Liver (tissue), 9 donors: Measurements from ENCODE around the gene RAPGEF6. TPM values are rescaled to one million over a fixed set of nuclear protein-coding genes. Genes with fewer than 3 reads are reported as not detected.
"Not testable (repeated sequence)": the region's sequence is repeated elsewhere in the genome, so short reads cannot be mapped to it uniquely, and the experiment has no call there.

ENCODE experiments used
- DNase-seq: peaks from one replicate; pipeline ENCODE4 v3.0.0-alpha.2; 2017; ENCODE audit warnings: low spot score
- H3K27ac ChIP-seq, 2 donors: one replicate each; pipeline ENCODE4 v1.7.0; 2013; ENCODE audit warnings: inconsistent platforms in 2 of 2, low read length in 2 of 2, control low read depth in 1 of 2, low read depth in 1 of 2, mild to moderate bottlenecking in 1 of 2
- H3K27me3 ChIP-seq, 4 donors: one replicate each; pipeline versions ENCODE4 v1.6.1 to v1.7.0; 2013; ENCODE audit warnings: low read length in 3 of 4, inconsistent platforms in 1 of 4, mild to moderate bottlenecking in 1 of 4, moderate library complexity in 1 of 4; ENCODE audit not compliant: control insufficient read depth in 4 of 4, insufficient read depth in 4 of 4
- H3K36me3 ChIP-seq, 4 donors: one replicate each; pipeline versions ENCODE4 v1.6.1 to v1.7.0; 2013; ENCODE audit warnings: low read length in 3 of 4, mild to moderate bottlenecking in 3 of 4, low read depth in 1 of 4, moderate library complexity in 1 of 4; ENCODE audit not compliant: control insufficient read depth in 4 of 4, insufficient read depth in 3 of 4
- H3K4me1 ChIP-seq, 4 donors: one replicate each; pipeline versions ENCODE4 v1.6.1 to v1.7.0; 2013; ENCODE audit warnings: low read length in 3 of 4, mild to moderate bottlenecking in 3 of 4, moderate library complexity in 1 of 4; ENCODE audit not compliant: control insufficient read depth in 4 of 4, insufficient read depth in 4 of 4
- H3K4me3 ChIP-seq, 3 donors: one replicate each; pipeline versions ENCODE4 v1.6.1 to v1.7.0; 2013; ENCODE audit warnings: low read length in 3 of 3, control low read depth in 1 of 3, low read depth in 1 of 3, mild to moderate bottlenecking in 1 of 3
- H3K9ac ChIP-seq, 2 donors: one replicate each; pipeline ENCODE4 v1.7.0; 2013; ENCODE audit warnings: low read length in 2 of 2, mild to moderate bottlenecking in 2 of 2, moderate library complexity in 2 of 2, control low read depth in 1 of 2, low read depth in 1 of 2
- H3K9me3 ChIP-seq, 4 donors: one replicate each; pipeline versions ENCODE4 v1.6.1 to v1.7.0; 2013; ENCODE audit warnings: low read length in 3 of 4; ENCODE audit not compliant: control insufficient read depth in 4 of 4
- FOXA1 ChIP-seq: IDR thresholded peaks from 2 replicates; pipeline ENCODE4 v1.6.1; 2016; ENCODE audit warnings: antibody characterized with exemption
- FOXA2 ChIP-seq: IDR thresholded peaks from 2 replicates; pipeline ENCODE4 v1.6.1; 2016; ENCODE audit warnings: antibody characterized with exemption
- HNF4G ChIP-seq: IDR thresholded peaks from 2 replicates; pipeline ENCODE4 v1.6.1; 2016; ENCODE audit warnings: antibody characterized with exemption
- RAD21 ChIP-seq, 2 donors: IDR thresholded peaks; 2 replicates each; pipeline ENCODE4 v1.6.1; 2016; ENCODE audit warnings: antibody characterized with exemption in 2 of 2, mild to moderate bottlenecking in 2 of 2
- RXRA ChIP-seq, 2 donors: IDR thresholded peaks; 2 replicates each; pipeline ENCODE4 v1.6.1; 2017 to 2018; ENCODE audit warnings: antibody characterized with exemption in 2 of 2, mild to moderate bottlenecking in 1 of 2
- SP1 ChIP-seq: IDR thresholded peaks from 2 replicates; pipeline ENCODE4 v1.6.1; 2018; ENCODE audit warnings: antibody characterized with exemption, mild to moderate bottlenecking
- TAF1 ChIP-seq: conservative IDR thresholded peaks from 2 replicates; pipeline ENCODE4 v1.6.1; 2016; ENCODE audit warnings: antibody characterized with exemption, mild to moderate bottlenecking
- WGBS: extraction: QIAGEN DNeasy Blood & Tissue Kit; methylation state at CpG from one replicate; pipeline ENCODE4 v1.1.7; 2013; 5-methylcytosine and 5-hydroxymethylcytosine counted together
- polyA plus RNA-seq, 2 donors: library from polyadenylated mRNA; stranded (reverse) in 1 of 2; unstranded in 1 of 2; fragments of 200-250 nt in 1 of 2; fragments of >200 nt in 1 of 2; fragmentation: Nextera tagmentation in 1 of 2; extraction: Ambion mirVana in 1 of 2; gene quantifications; one replicate each; pipeline versions ENCODE4 v1.2.1 to v1.2.3, GENCODE V29; 2013 to 2015
- total RNA-seq, 2 donors: library from RNA; depleted of rRNA; stranded (reverse); fragments of >200 nt; gene quantifications; one replicate each; pipeline ENCODE4 v1.2.3, GENCODE V29; 2014
- TF ChIP-seq, protein P1 (sequence below): IDR thresholded peaks from 2 replicates; pipeline ENCODE4 v1.6.1; 2016; ENCODE audit warnings: antibody characterized with exemption, mild to moderate bottlenecking
- TF ChIP-seq, protein P2 (sequence below): IDR thresholded peaks from 2 replicates; pipeline ENCODE4 v1.6.1; 2016; ENCODE audit warnings: antibody characterized with exemption
- TF ChIP-seq, protein P3 (sequence below): IDR thresholded peaks from 2 replicates; pipeline ENCODE4 v1.6.1; 2016; ENCODE audit warnings: antibody characterized with exemption
- TF ChIP-seq, protein P4 (sequence below): IDR thresholded peaks from 2 replicates; pipeline ENCODE4 v1.6.1; 2016; ENCODE audit warnings: antibody characterized with exemption
- donor health status: healthy.
- donor health status: healthy.
- donor health status: healthy.
- donor health status: healthy.
- donor health status: healthy.

RAPGEF6 gene
- total and polyA plus RNA-seq, 4 donors, result 1.7 to 16.1 (median 8.6) TPM

DNA sequence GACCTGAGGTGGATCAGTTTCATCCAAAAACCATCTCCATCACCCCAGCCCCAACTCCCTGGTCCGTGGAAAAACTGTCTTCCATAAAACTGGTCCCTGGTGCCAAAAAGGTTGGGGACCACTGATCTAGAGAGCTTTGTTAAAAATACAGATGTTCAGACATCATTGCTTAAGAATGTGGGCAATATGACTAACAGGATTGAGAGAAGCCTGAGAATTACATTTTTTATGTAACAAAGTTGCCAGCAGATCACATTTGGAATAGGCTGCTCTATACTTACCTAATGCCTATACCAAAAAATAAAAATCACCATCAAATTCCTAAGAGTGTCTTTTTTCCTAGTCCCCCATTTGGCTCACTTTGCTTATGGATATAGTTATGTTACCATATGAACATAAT lies 143.3 kb downstream of the RAPGEF6 start (continued):
- TF ChIP-seq, protein P1, sequence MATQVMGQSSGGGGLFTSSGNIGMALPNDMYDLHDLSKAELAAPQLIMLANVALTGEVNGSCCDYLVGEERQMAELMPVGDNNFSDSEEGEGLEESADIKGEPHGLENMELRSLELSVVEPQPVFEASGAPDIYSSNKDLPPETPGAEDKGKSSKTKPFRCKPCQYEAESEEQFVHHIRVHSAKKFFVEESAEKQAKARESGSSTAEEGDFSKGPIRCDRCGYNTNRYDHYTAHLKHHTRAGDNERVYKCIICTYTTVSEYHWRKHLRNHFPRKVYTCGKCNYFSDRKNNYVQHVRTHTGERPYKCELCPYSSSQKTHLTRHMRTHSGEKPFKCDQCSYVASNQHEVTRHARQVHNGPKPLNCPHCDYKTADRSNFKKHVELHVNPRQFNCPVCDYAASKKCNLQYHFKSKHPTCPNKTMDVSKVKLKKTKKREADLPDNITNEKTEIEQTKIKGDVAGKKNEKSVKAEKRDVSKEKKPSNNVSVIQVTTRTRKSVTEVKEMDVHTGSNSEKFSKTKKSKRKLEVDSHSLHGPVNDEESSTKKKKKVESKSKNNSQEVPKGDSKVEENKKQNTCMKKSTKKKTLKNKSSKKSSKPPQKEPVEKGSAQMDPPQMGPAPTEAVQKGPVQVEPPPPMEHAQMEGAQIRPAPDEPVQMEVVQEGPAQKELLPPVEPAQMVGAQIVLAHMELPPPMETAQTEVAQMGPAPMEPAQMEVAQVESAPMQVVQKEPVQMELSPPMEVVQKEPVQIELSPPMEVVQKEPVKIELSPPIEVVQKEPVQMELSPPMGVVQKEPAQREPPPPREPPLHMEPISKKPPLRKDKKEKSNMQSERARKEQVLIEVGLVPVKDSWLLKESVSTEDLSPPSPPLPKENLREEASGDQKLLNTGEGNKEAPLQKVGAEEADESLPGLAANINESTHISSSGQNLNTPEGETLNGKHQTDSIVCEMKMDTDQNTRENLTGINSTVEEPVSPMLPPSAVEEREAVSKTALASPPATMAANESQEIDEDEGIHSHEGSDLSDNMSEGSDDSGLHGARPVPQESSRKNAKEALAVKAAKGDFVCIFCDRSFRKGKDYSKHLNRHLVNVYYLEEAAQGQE, result no peak

DNA sequence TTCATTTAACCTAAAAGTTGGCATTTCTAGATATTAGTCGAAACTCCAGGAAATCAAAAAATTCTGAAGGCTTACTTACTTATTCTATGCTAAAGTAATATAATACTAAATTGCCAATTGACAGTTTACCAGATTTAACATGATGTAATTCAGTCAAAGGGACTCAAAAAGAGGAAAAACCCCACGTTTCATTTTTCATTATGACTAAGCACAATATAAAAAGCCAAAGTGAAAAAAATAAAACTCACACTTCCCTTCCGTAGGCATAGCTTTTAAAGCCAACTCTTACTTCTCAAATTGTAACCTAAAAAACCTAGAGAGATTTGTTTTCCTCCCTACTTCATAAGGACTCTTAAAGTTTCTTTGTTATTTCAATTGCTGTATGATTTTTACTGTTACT lies 146.6 kb downstream of the RAPGEF6 start:
- TF ChIP-seq, protein P1, result no peak
- TF ChIP-seq FOXA1 (no peak), SP1 (no peak)
- Histone ChIP-seq H3K36me3 (peaks cover 3 to 9% (median 4%) of the 10 kb centered on the region in 4 donors), H3K9me3 (peaks cover 0 to 3% (median 0%) of the 10 kb centered on the region in 4 donors), H3K9ac (no peak overlapping the region), H3K27me3 (no peaks in the 10 kb centered on the region), H3K27ac (no peak overlapping the region), H3K4me1 (no peaks in the 10 kb centered on the region), H3K4me3 (no peak overlapping the region)
- DNase-seq, result no peak
- 77% methylated on average over 3 of the region's 3 CpGs for WGBS

DNA sequence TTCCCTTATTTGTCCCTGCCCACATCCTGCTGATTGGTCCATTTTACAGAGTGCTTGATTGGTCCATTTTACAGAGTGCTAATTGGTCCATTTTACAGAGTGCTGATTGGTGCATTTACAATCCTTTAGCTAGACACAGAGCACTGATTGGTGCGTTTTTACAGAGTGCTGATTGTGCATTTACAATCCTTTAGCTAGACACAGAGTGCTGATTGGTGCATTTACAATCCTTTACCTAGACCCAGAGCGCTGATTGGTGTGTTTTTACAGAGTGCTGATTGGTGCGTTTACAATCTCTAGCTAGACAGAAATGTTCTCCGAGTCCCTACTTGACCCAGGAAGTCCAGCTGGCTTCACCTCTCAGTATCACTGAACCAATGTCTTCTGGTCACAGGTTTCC lies 147.7 kb downstream of the RAPGEF6 start:
- not testable (repeated sequence) for H3K27ac ChIP-seq, H3K9ac ChIP-seq, H3K9me3 ChIP-seq, H3K4me3 ChIP-seq, H3K27me3 ChIP-seq, DNase-seq, H3K36me3 ChIP-seq, H3K4me1 ChIP-seq
- 98% methylated on average over 4 of the region's 4 CpGs for WGBS

DNA sequence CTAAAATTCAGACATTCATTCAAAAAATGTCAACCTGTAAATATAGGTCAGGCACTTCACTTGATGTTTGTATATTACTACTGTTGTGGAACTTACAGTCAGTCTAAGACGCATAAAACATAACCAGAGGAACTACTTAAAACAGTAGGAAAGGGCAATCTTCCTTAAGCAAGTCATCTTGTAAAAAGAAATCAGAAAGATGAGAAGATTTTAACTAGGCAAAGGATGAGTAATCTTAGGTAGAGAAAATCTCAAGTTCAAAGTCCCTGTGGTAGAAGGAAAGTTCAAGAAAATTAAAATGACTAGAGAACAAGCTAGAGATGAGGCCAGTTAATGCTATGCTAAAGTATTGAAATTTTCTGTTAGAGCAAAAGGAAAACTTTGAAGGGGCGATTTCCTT lies 152.4 kb downstream of the RAPGEF6 start:
- peaks cover 3 to 12% (median 3%) of the 10 kb centered on the region in 4 donors for H3K36me3 ChIP-seq
- H3K9me3 ChIP-seq, result peaks cover 0 to 3% (median 0%) of the 10 kb centered on the region in 4 donors
- TF ChIP-seq RAD21 (IDR thresholded peaks at IDR 0.05) (no peak), RXRA (IDR thresholded peaks at IDR 0.05) (no peak), TAF1 (no peak), FOXA1 (no peak), FOXA2 (no peak), HNF4G (no peak)
- TF ChIP-seq, protein P2, sequence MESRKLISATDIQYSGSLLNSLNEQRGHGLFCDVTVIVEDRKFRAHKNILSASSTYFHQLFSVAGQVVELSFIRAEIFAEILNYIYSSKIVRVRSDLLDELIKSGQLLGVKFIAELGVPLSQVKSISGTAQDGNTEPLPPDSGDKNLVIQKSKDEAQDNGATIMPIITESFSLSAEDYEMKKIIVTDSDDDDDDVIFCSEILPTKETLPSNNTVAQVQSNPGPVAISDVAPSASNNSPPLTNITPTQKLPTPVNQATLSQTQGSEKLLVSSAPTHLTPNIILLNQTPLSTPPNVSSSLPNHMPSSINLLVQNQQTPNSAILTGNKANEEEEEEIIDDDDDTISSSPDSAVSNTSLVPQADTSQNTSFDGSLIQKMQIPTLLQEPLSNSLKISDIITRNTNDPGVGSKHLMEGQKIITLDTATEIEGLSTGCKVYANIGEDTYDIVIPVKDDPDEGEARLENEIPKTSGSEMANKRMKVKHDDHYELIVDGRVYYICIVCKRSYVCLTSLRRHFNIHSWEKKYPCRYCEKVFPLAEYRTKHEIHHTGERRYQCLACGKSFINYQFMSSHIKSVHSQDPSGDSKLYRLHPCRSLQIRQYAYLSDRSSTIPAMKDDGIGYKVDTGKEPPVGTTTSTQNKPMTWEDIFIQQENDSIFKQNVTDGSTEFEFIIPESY, result no peak
- TF ChIP-seq, protein P3, sequence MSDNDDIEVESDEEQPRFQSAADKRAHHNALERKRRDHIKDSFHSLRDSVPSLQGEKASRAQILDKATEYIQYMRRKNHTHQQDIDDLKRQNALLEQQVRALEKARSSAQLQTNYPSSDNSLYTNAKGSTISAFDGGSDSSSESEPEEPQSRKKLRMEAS, result no peak
- TF ChIP-seq, protein P1, result no peak
- TF ChIP-seq, protein P4, sequence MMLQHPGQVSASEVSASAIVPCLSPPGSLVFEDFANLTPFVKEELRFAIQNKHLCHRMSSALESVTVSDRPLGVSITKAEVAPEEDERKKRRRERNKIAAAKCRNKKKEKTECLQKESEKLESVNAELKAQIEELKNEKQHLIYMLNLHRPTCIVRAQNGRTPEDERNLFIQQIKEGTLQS, result no peak

More for the DNA sequence above, 152.4 kb downstream of the RAPGEF6 start:
- no peak overlapping the region for H3K27ac ChIP-seq
- 95% methylated on average over 2 of the region's 2 CpGs for WGBS
- H3K4me3 ChIP-seq, result no peak overlapping the region
- H3K27me3 ChIP-seq, result no peaks in the 10 kb centered on the region
- DNase-seq, result no peak
- no peak overlapping the region for H3K9ac ChIP-seq
- H3K4me1 ChIP-seq, result peaks cover 0 to 1% (median 0%) of the 10 kb centered on the region in 4 donors
